ENCODE measurements around the gene ADAMTS14.

DNA sequence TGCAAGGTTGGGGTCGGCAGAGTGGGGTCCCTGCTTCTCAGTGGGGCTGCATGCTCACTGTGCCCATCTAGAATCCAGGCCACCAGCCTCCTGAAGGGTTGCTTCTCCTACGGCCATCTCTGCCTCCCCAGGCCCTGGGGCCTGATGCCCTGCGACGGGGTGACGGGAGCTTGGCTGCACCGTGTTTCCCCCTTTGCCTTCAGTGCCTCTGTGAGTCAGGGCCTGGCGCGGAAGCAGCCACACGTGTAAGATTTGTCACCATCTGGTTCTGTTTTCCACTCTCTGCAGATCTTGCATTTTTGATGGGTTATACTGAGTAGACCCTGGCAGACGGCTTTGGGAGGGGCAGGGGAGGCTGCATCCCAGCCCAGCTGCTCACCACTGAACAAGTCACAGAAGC, 7.2 kb downstream of the ADAMTS14 start:
- no peak for TF ChIP-seq POLR2AphosphoS5 (IDR thresholded peaks at IDR 0.05; ENCODE audit: low read depth, low read length)
- no peak for TF ChIP-seq TAF1 (IDR thresholded peaks at IDR 0.05; ENCODE audit: low read depth, low read length)

Data from GM12891 (cell line).